Omental fat pad (tissue), 4 donors: ENCODE data around the gene ZCCHC9. TPM values are rescaled to one million over a fixed set of nuclear protein-coding genes. Genes with fewer than 3 reads are reported as not detected.
"Not testable (repeated sequence)": the region's sequence is repeated elsewhere in the genome, so short reads cannot be mapped to it uniquely, and the experiment has no call there.

Experiments
- ATAC-seq: fragments of 150-250 bp; one replicate; pipeline ENCODE4 v1.9.1; 2016; ENCODE audit warnings: mild to moderate bottlenecking, moderate library complexity; ENCODE audit not compliant: low FRiP score
- DNase-seq: peaks from one replicate; pipeline ENCODE4 v3.0.0-alpha.2; 2019; ENCODE audit warnings: low spot score
- total RNA-seq, 4 donors: library from RNA; depleted of rRNA; stranded (reverse); fragments of >200 nt; gene quantifications; one replicate each; pipeline ENCODE4 v1.1.0, GENCODE V29; 2016
- TF ChIP-seq, protein P1 (sequence below), 3 donors: fragments of 450-650 bp; IDR thresholded peaks; one replicate each; pipeline ENCODE4 v1.5.1; 2016 to 2017; ENCODE audit warnings: antibody characterized with exemption in 3 of 3, mild to moderate bottlenecking in 3 of 3, moderate library complexity in 2 of 3

The ZCCHC9 gene
- total RNA-seq, 4 donors from 2014 or later = 14.2 to 23.0 (median 20.0) TPM

DNA sequence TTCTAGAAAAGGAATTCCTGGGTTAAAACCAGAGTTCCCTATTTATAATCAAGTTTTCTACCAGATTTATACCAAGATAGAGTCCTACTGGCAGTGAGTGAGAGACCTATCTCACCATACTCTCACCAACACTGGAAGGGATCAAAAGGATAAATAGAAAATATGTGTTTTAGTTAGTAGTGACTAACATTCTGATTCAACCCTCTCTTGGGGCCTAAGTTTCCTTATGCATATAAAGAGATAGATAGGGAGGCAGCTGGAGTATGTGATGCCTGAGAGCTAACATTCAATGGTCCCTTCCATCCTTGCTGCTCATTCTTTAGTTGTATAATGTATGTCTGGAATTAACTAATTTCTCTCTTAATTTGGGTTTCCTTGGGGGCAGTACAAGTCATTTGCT, 36.3 kb upstream of the ZCCHC9 start:
- no peak for DNase-seq
- ATAC-seq = no peak
- TF ChIP-seq, protein P1, sequence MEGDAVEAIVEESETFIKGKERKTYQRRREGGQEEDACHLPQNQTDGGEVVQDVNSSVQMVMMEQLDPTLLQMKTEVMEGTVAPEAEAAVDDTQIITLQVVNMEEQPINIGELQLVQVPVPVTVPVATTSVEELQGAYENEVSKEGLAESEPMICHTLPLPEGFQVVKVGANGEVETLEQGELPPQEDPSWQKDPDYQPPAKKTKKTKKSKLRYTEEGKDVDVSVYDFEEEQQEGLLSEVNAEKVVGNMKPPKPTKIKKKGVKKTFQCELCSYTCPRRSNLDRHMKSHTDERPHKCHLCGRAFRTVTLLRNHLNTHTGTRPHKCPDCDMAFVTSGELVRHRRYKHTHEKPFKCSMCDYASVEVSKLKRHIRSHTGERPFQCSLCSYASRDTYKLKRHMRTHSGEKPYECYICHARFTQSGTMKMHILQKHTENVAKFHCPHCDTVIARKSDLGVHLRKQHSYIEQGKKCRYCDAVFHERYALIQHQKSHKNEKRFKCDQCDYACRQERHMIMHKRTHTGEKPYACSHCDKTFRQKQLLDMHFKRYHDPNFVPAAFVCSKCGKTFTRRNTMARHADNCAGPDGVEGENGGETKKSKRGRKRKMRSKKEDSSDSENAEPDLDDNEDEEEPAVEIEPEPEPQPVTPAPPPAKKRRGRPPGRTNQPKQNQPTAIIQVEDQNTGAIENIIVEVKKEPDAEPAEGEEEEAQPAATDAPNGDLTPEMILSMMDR (IDR thresholded peaks at IDR 0.05) = no peak

GRCh38 chr5:81268521-81269196, 32.7 kb upstream of the ZCCHC9 start:
- ATAC-seq (peak; percentile 91), DNase-seq (no peak)
- TF ChIP-seq, protein P1 (IDR thresholded peaks at IDR 0.05) = no peak

GRCh38 chr5:81269751-81270393, 31.5 kb upstream of the ZCCHC9 start:
- DNase-seq (no peak), ATAC-seq (no peak)
- TF ChIP-seq, protein P1 (IDR thresholded peaks at IDR 0.05) = no peak

- not testable (repeated sequence) for DNase-seq, ATAC-seq
Observed at GRCh38 chr5:81270394-81271027, 30.9 kb upstream of the ZCCHC9 start.

- no peak for DNase-seq
- no peak for ATAC-seq
- TF ChIP-seq, protein P1 (IDR thresholded peaks at IDR 0.05) = no peak
Observed at GRCh38 chr5:81283976-81284375, 17.4 kb upstream of the ZCCHC9 start.

GRCh38 chr5:81286059-81286617, 15.2 kb upstream of the ZCCHC9 start:
- DNase-seq (no peak), ATAC-seq (no peak)
- TF ChIP-seq, protein P1 (IDR thresholded peaks at IDR 0.05) = no peak

DNA sequence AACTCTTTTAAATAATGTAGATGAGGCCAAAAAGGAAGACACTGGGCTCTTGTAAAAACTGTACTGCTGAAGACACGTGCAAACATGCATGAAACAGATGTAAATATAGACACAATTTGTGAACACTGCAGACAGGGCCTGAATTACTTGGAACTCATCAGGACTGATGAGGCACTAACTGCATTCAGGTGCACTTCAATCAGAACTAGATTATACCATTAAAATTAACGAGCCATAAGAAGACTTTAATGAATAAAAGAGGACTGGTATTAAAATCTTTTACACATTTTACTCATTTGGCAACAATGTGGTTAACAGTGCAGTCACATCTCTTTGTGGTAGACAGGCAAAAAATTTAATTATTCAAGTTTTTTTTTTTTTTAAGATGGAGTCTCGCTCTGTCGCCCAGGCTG, 13.4 kb upstream of the ZCCHC9 start:
- TF ChIP-seq, protein P1 (IDR thresholded peaks at IDR 0.05) = no peak
- ATAC-seq (no peak), DNase-seq (no peak)
